B cell (primary cell): ENCODE results near the gene ITPRIP. TPM values are rescaled to one million over a fixed set of nuclear protein-coding genes. Genes with fewer than 3 reads are reported as not detected.

Source experiments
- ATAC-seq: fragments of 200-7000 bp; cut with Tn5 transposase; one replicate; pipeline ENCODE4 v1.10.0; 2021; ENCODE audit warnings: low read depth, mild to moderate bottlenecking, moderate number of reproducible peaks, moderate library complexity
- CTCF ChIA-PET: fragments of 350-600 bp; sonication (Branson Sonifier 250); formaldehyde crosslinking; loops from one replicate; lab custom pipeline; 2021; ENCODE audit warnings: antibody characterized with exemption, inconsistent platforms; lab: Charles Lee
- POLR2A ChIA-PET: fragments of 350-600 bp; sonication (Branson Sonifier 250); formaldehyde crosslinking; loops from one replicate; lab custom pipeline; 2021; ENCODE audit warnings: antibody characterized with exemption; lab: Charles Lee
- DNase-seq: peaks from one replicate; pipeline ENCODE4 v3.0.0; 2013
- H2AFZ ChIP-seq: 2 replicates; pipeline ENCODE4 v1.6.1; 2012; ENCODE audit warnings: mild to moderate bottlenecking, low read depth, low read length; ENCODE audit not compliant: insufficient read depth, poor library complexity, severe bottlenecking
- H3K27ac ChIP-seq, 2 donors: 1 replicate in 1 of 2; 2 replicates in 1 of 2; pipeline ENCODE4 v1.5.1; 2012 to 2013; ENCODE audit warnings: low read length in 2 of 2, mild to moderate bottlenecking in 2 of 2, moderate library complexity in 1 of 2
- H3K27me3 ChIP-seq, 4 experiments: fragments of 200-600 bp in 1 of 4; sonication (generic) in 1 of 4; replicated peaks in 1 of 4; 1 replicate in 2 of 4; 2 replicates in 2 of 4; pipeline versions ENCODE4 v1.6.1 to v1.7.0; 2013 to 2016; ENCODE audit warnings: low read length in 3 of 4, mild to moderate bottlenecking in 2 of 4, mixed read lengths in 1 of 4, moderate library complexity in 1 of 4; ENCODE audit not compliant: insufficient read depth in 4 of 4, control insufficient read depth in 3 of 4; ENCODE audit errors: control extremely low read depth in 1 of 4
- H3K36me3 ChIP-seq, 2 experiments: replicated peaks in 1 of 2; 1 replicate in 1 of 2; 2 replicates in 1 of 2; pipeline versions ENCODE4 v1.6.1 to v1.7.1; 2013; ENCODE audit warnings: low read length in 1 of 2; ENCODE audit not compliant: insufficient read depth in 2 of 2, control insufficient read depth in 1 of 2; ENCODE audit errors: control extremely low read depth in 1 of 2, extremely low read depth in 1 of 2
- H3K4me1 ChIP-seq, 2 donors: fragments of 200-600 bp in 1 of 2; sonication (generic) in 1 of 2; 1 replicate in 1 of 2; 2 replicates in 1 of 2; pipeline versions ENCODE4 v1.5.1 to v1.6.1; 2013 to 2017; ENCODE audit warnings: low read length in 2 of 2; ENCODE audit not compliant: control insufficient read depth in 2 of 2, insufficient read depth in 2 of 2
- H3K4me2 ChIP-seq: replicated peaks from 2 replicates; pipeline ENCODE3; 2012; ENCODE audit warnings: mild to moderate bottlenecking, low read depth, low read length; ENCODE audit not compliant: poor library complexity, severe bottlenecking
- H3K4me3 ChIP-seq, 5 experiments: fragments of 200-600 bp in 1 of 5; sonication (generic) in 1 of 5; 1 replicate in 3 of 5; 2 replicates in 2 of 5; pipeline versions ENCODE4 v1.5.1 to v1.7.0; 2011 to 2016; ENCODE audit warnings: low read length in 4 of 5, mild to moderate bottlenecking in 4 of 5, low read depth in 2 of 5, control low read depth in 1 of 5, moderate library complexity in 1 of 5; ENCODE audit not compliant: insufficient read depth in 1 of 5; ENCODE audit errors: control extremely low read depth in 1 of 5, extremely low read depth in 1 of 5
- H3K79me2 ChIP-seq: fragments of 200-600 bp; sonication (generic); one replicate; pipeline ENCODE4 v1.6.0; 2016; ENCODE audit warnings: low read length; ENCODE audit not compliant: control insufficient read depth, insufficient read depth
- H3K9ac ChIP-seq: fragments of 200-600 bp; sonication (generic); 2 replicates; pipeline ENCODE4 v1.6.1; 2017; ENCODE audit warnings: mild to moderate bottlenecking, low read length, moderate library complexity
- H3K9me3 ChIP-seq, 3 donors: one replicate each; pipeline versions ENCODE4 v1.6.1 to v1.7.1; 2013; ENCODE audit warnings: low read length in 2 of 3; ENCODE audit not compliant: control insufficient read depth in 2 of 3, insufficient read depth in 1 of 3; ENCODE audit errors: control extremely low read depth in 1 of 3
- H4K20me1 ChIP-seq: 2 replicates; pipeline ENCODE4 v1.6.0; 2012; ENCODE audit warnings: mild to moderate bottlenecking, low read length; ENCODE audit not compliant: insufficient read depth, control insufficient read depth, poor library complexity, severe bottlenecking
- H3K27ac Mint-ChIP-seq: one replicate; pipeline ENCODE4 v1.8.0; 2021; ENCODE audit warnings: mixed read lengths
- H3K27me3 Mint-ChIP-seq: one replicate; pipeline ENCODE4 v1.8.0; 2021; ENCODE audit warnings: mixed read lengths
- H3K4me1 Mint-ChIP-seq: one replicate; pipeline ENCODE4 v1.8.0; 2021; ENCODE audit warnings: mixed read lengths
- H3K4me3 Mint-ChIP-seq: one replicate; pipeline ENCODE4 v1.8.0; 2021; ENCODE audit warnings: mixed read lengths
- H3K9me3 Mint-ChIP-seq: one replicate; pipeline ENCODE4 v1.8.0; 2022; ENCODE audit warnings: mixed read lengths; ENCODE audit not compliant: insufficient read depth
- CTCF ChIP-seq: fragments of 200-600 bp; IDR thresholded peaks from one replicate; pipeline ENCODE4 v1.8.0; 2022; ENCODE audit warnings: antibody characterized with exemption, mild to moderate bottlenecking
- EZH2 ChIP-seq: IDR thresholded peaks from 2 replicates; pipeline ENCODE4 v1.6.1; 2012; ENCODE audit warnings: borderline replicate concordance, low read depth, mild to moderate bottlenecking, moderate library complexity, low read length; ENCODE audit not compliant: insufficient read depth, poor library complexity, severe bottlenecking
- WGBS: methylation state at CpG from one replicate; pipeline ENCODE4 v1.1.5; 2013; ENCODE audit warnings: missing lambda C conversion rate; ENCODE audit not compliant: insufficient coverage; 5-methylcytosine and 5-hydroxymethylcytosine counted together
- intact Hi-C: fragments of 100-400 bp; cut with micrococcal nuclease; formaldehyde crosslinking; loops from one replicate; pipeline ENCODE4 v1.10.0; 2022
- polyA plus RNA-seq: library from polyadenylated mRNA; depleted of rRNA; stranded (reverse); fragments of >200 nt; gene quantifications from 2 replicates; pipeline ENCODE4 v1.2.3, GENCODE V29; 2012
- total RNA-seq, 2 donors: library from RNA; stranded (reverse); fragments of 120-200 nt in 1 of 2; gene quantifications; 1 replicate in 1 of 2; 2 replicates in 1 of 2; pipeline versions ENCODE4 v1.2.3 to v1.2.4, GENCODE V29; 2013 to 2022

The ITPRIP gene
- total and polyA plus RNA-seq, 2 donors (not counting 1 experiment from before 2014, with no cell fraction given): 22.5 to 28.5 TPM

DNA sequence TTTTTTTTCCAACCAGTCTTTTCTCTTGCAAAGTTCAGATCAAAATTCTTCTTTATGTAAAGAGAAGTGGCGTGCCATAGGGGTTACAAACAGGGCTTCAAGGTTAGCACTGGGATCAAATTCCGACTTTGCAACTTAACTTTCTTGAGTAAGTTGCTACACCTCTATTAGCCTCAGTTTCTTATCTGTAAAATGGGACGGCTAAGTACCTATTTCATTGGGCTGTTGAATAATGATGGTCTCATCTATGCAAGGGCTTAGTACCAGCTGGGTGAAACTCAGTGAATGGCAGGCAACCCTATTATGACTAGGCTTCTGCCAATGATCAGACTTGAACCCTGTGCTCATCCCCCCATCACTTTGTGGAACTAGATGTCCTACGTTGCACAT lies 33.9 kb downstream of the ITPRIP start:
- Histone ChIP-seq H3K4me2 (no peak overlapping the region), H3K4me3 (no peak overlapping the region), H3K27ac (no peak overlapping the region), H4K20me1 (no peaks in the 10 kb centered on the region), H3K9me3 (no peaks in the 10 kb centered on the region), H3K4me1 (peaks cover 13 to 21% of the 10 kb centered on the region in 2 donors), H3K9ac (no peak overlapping the region), H2AFZ (no peak overlapping the region), H3K36me3 (no peaks in the 10 kb centered on the region), H3K79me2 (no peaks in the 10 kb centered on the region), H3K27me3 (peaks cover 0 to 7% (median 0%) of the 10 kb centered on the region in 4 experiments)
- CTCF ChIA-PET: interaction anchor here (0.7 to 23.3 kb wide), 7 partner anchors 12 to 416 kb away, joined by 3 to 594 read pairs (median 42); partner anchors contain the start of genes CFAP58 and ITPRIP
- no peak overlapping the region for H3K4me3 Mint-ChIP-seq
- intact Hi-C loops: no loop called here
- no peak for ATAC-seq
- no peaks in the 10 kb centered on the region for H3K9me3 Mint-ChIP-seq
- POLR2A ChIA-PET: interaction anchor here (1.4 kb wide), 1 partner anchor 35 kb away, joined by 3 read pairs; the partner anchor contains the start of gene GSTO2
- H3K27ac Mint-ChIP-seq: no peak overlapping the region
- peaks cover 13% of the 10 kb centered on the region for H3K27me3 Mint-ChIP-seq
- TF ChIP-seq EZH2 (no peak), CTCF (no peak)
- 90% methylated on average over 2 of the region's 4 CpGs for WGBS
- DNase-seq: no peak
- peaks cover 21% of the 10 kb centered on the region for H3K4me1 Mint-ChIP-seq

GRCh38 chr10:104303594-104304355 lies 34.5 kb downstream of the ITPRIP start:
- H3K4me2 ChIP-seq: no peak overlapping the region
- no peak overlapping the region for H3K9ac ChIP-seq
- H3K27me3 ChIP-seq: peaks cover 0 to 13% (median 0%) of the 10 kb centered on the region in 4 experiments
- H3K4me1 ChIP-seq: peaks cover 10 to 20% of the 10 kb centered on the region in 2 donors
- intact Hi-C loops: no loop called here
- Mint-ChIP-seq H3K27ac (no peak overlapping the region), H3K9me3 (no peaks in the 10 kb centered on the region), H3K4me3 (no peak overlapping the region), H3K27me3 (peaks cover 19% of the 10 kb centered on the region), H3K4me1 (peaks cover 17% of the 10 kb centered on the region)
- no peaks in the 10 kb centered on the region for H4K20me1 ChIP-seq
- no peaks in the 10 kb centered on the region for H3K36me3 ChIP-seq
- H2AFZ ChIP-seq: no peak overlapping the region
- ChIA-PET POLR2A (no interaction called here), CTCF (interaction anchor here (0.7 to 23.3 kb wide), 5 partner anchors 11 to 44 kb away, joined by 3 to 594 read pairs (median 108); partner anchors contain the start of genes CFAP58 and ITPRIP)
- H3K4me3 ChIP-seq: no peak overlapping the region
- ATAC-seq (no peak), DNase-seq (no peak)
- TF ChIP-seq CTCF (no peak), EZH2 (no peak)
- 50% methylated on average over 2 of the region's 2 CpGs for WGBS
- H3K9me3 ChIP-seq: no peaks in the 10 kb centered on the region
- H3K79me2 ChIP-seq: no peaks in the 10 kb centered on the region
- no peak overlapping the region for H3K27ac ChIP-seq
